Fibroblast of the aortic adventitia (primary cell): Measurements from ENCODE around the gene FSTL4. TPM values are rescaled to one million over a fixed set of nuclear protein-coding genes. Genes with fewer than 3 reads are reported as not detected.

ENCODE experiments used
- small RNA-seq: library from RNA; depleted of rRNA; stranded (forward); fragments of <200 nt; gene quantifications from one replicate; pipeline ENCODE3, GENCODE V24; 2012
- total RNA-seq: library from RNA; depleted of rRNA; stranded (reverse); fragments of >200 nt; gene quantifications from 2 replicates; pipeline ENCODE4 v1.2.3, GENCODE V29; 2012; ENCODE audit warnings: low replicate concordance

Gene FSTL4
- total RNA-seq, 1 donor: not detected

Small RNA genes lying within 50 kb of the gene (small RNA-seq; reads per million reads assigned to genes)
- gene MIR1289-2: not detected
